ENCODE measurements around the gene SH3BP4. TPM values are rescaled to one million over a fixed set of nuclear protein-coding genes. Genes with fewer than 3 reads are reported as not detected.

SH3BP4 gene
- total RNA-seq, 1 donor from 2014 or later = 49.5 TPM

- TF ChIP-seq, protein P1, sequence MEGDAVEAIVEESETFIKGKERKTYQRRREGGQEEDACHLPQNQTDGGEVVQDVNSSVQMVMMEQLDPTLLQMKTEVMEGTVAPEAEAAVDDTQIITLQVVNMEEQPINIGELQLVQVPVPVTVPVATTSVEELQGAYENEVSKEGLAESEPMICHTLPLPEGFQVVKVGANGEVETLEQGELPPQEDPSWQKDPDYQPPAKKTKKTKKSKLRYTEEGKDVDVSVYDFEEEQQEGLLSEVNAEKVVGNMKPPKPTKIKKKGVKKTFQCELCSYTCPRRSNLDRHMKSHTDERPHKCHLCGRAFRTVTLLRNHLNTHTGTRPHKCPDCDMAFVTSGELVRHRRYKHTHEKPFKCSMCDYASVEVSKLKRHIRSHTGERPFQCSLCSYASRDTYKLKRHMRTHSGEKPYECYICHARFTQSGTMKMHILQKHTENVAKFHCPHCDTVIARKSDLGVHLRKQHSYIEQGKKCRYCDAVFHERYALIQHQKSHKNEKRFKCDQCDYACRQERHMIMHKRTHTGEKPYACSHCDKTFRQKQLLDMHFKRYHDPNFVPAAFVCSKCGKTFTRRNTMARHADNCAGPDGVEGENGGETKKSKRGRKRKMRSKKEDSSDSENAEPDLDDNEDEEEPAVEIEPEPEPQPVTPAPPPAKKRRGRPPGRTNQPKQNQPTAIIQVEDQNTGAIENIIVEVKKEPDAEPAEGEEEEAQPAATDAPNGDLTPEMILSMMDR (conservative IDR thresholded peaks at IDR 0.05) = no peak
- DNase-seq (ENCODE audit: extremely low spot score, unreplicated experiment) = no peak
- H3K4me3 Mint-ChIP-seq = no peak overlapping the region
- peaks cover 65% of the 10 kb centered on the region for H3K4me1 Mint-ChIP-seq (ENCODE audit: unreplicated experiment)
- H3K27me3 Mint-ChIP-seq = no peaks in the 10 kb centered on the region
- peak overlapping the region; percentile 87 for H3K27ac Mint-ChIP-seq
- H3K36me3 Mint-ChIP-seq = peaks cover 22% of the 10 kb centered on the region
- no peaks in the 10 kb centered on the region for H3K9me3 Mint-ChIP-seq
Observed at GRCh38 chr2:234979204-234980167, 27.7 kb downstream of the SH3BP4 start.

- no peak for DNase-seq (ENCODE audit: extremely low spot score, unreplicated experiment)
- Mint-ChIP-seq H3K4me3 (peak overlapping the region; percentile 76), H3K27me3 (no peaks in the 10 kb centered on the region), H3K4me1 (ENCODE audit: unreplicated experiment) (peaks cover 58% of the 10 kb centered on the region), H3K27ac (peak overlapping the region; percentile 87), H3K9me3 (no peaks in the 10 kb centered on the region), H3K36me3 (peaks cover 16% of the 10 kb centered on the region)
- TF ChIP-seq, protein P1 (conservative IDR thresholded peaks at IDR 0.05) = no peak
Observed at GRCh38 chr2:234980451-234981187, 28.8 kb downstream of the SH3BP4 start.

GRCh38 chr2:234981197-234982095 is 29.6 kb downstream of the SH3BP4 start:
- H3K27me3 Mint-ChIP-seq = no peaks in the 10 kb centered on the region
- H3K4me1 Mint-ChIP-seq (ENCODE audit: unreplicated experiment) = peaks cover 62% of the 10 kb centered on the region
- no peak for DNase-seq (ENCODE audit: extremely low spot score, unreplicated experiment)
- H3K4me3 Mint-ChIP-seq = peak overlapping the region; percentile 76
- peak overlapping the region; percentile 87 for H3K27ac Mint-ChIP-seq
- no peaks in the 10 kb centered on the region for H3K9me3 Mint-ChIP-seq
- TF ChIP-seq, protein P1 (conservative IDR thresholded peaks at IDR 0.05) = no peak
- H3K36me3 Mint-ChIP-seq = peaks cover 16% of the 10 kb centered on the region

- Mint-ChIP-seq H3K4me1 (ENCODE audit: unreplicated experiment) (peaks cover 60% of the 10 kb centered on the region), H3K9me3 (no peaks in the 10 kb centered on the region), H3K27ac (peak overlapping the region; percentile 81), H3K4me3 (peak overlapping the region; percentile 56), H3K27me3 (no peaks in the 10 kb centered on the region), H3K36me3 (peaks cover 16% of the 10 kb centered on the region)
- TF ChIP-seq, protein P1 (conservative IDR thresholded peaks at IDR 0.05) = no peak
- DNase-seq (ENCODE audit: extremely low spot score, unreplicated experiment) = no peak
Observed at GRCh38 chr2:234982096-234982834, 30.4 kb downstream of the SH3BP4 start.

Measured in type B pancreatic cell (in vitro differentiated cells).